GM23338 (cell line): ENCODE data around the gene PRKCD. TPM values are rescaled to one million over a fixed set of nuclear protein-coding genes. Genes with fewer than 3 reads are reported as not detected.

Experiments used
- ATAC-seq: fragments of 200-7000 bp; cut with Tn5 transposase; 3 replicates; pipeline ENCODE4 v1.9.1; 2020
- DNase-seq: peaks from one replicate; pipeline ENCODE4 v3.0.0-alpha.2; 2015; ENCODE audit warnings: low spot score
- H2AFZ ChIP-seq: fragments of 200-600 bp; sonication (generic); 2 replicates; pipeline ENCODE4 v1.8.0; 2016; ENCODE audit warnings: antibody characterized with exemption, mild to moderate bottlenecking, moderate library complexity
- H3F3A ChIP-seq: fragments of 200-600 bp; sonication (generic); replicated peaks from 2 replicates; pipeline ENCODE4 v1.8.0; 2017; ENCODE audit warnings: antibody characterized with exemption, mixed run types, low read depth
- H3K27ac ChIP-seq: fragments of 200-600 bp; sonication (generic); 2 replicates; pipeline ENCODE4 v1.6.1; 2016; ENCODE audit warnings: low read depth
- H3K27me3 ChIP-seq: fragments of 200-600 bp; sonication (generic); 2 replicates; pipeline ENCODE4 v1.8.0; 2016; ENCODE audit warnings: mild to moderate bottlenecking, mixed run types, moderate library complexity; ENCODE audit not compliant: insufficient read depth
- H3K36me3 ChIP-seq: fragments of 200-600 bp; sonication (generic); 2 replicates; pipeline ENCODE4 v1.8.0; 2016; ENCODE audit warnings: mild to moderate bottlenecking; ENCODE audit not compliant: insufficient read depth
- H3K4me1 ChIP-seq: fragments of 200-600 bp; sonication (generic); 2 replicates; pipeline ENCODE4 v1.8.0; 2016; ENCODE audit warnings: mild to moderate bottlenecking, moderate library complexity; ENCODE audit not compliant: insufficient read depth
- H3K4me2 ChIP-seq: fragments of 200-600 bp; sonication (generic); 2 replicates; pipeline ENCODE4 v1.7.1; 2017; ENCODE audit warnings: mixed run types
- H3K4me3 ChIP-seq: fragments of 200-600 bp; sonication (generic); 2 replicates; pipeline ENCODE4 v1.6.1; 2016; ENCODE audit warnings: mixed run types
- H3K79me2 ChIP-seq: fragments of 200-600 bp; sonication (generic); replicated peaks from 2 replicates; pipeline ENCODE4 v1.8.0; 2017; ENCODE audit warnings: mild to moderate bottlenecking; ENCODE audit not compliant: insufficient read depth
- H3K9me2 ChIP-seq: fragments of 200-600 bp; sonication (generic); 2 replicates; pipeline ENCODE4 v1.8.0; 2017; ENCODE audit not compliant: insufficient read depth
- H4K20me1 ChIP-seq: fragments of 200-600 bp; sonication (generic); replicated peaks from 2 replicates; pipeline ENCODE4 v1.8.0; 2017; ENCODE audit warnings: mild to moderate bottlenecking; ENCODE audit not compliant: insufficient read depth
- H3K27ac Mint-ChIP-seq: 2 replicates; pipeline ENCODE4 v1.8.0; 2020; ENCODE audit warnings: inconsistent platforms, mild to moderate bottlenecking, moderate library complexity, mixed read lengths
- H3K27me3 Mint-ChIP-seq: 3 replicates; pipeline ENCODE4 v1.8.0; 2022; ENCODE audit warnings: low read depth, mild to moderate bottlenecking, moderate library complexity, mixed read lengths, inconsistent platforms; ENCODE audit not compliant: insufficient read depth, poor library complexity
- H3K36me3 Mint-ChIP-seq: 3 replicates; pipeline ENCODE4 v1.8.0; 2021; ENCODE audit warnings: low read depth, mild to moderate bottlenecking, inconsistent platforms, moderate library complexity, mixed read lengths
- H3K4me1 Mint-ChIP-seq: 3 replicates; pipeline ENCODE4 v1.8.0; 2020; ENCODE audit warnings: mild to moderate bottlenecking, inconsistent platforms, mixed read lengths
- H3K4me3 Mint-ChIP-seq: 3 replicates; pipeline ENCODE4 v1.8.0; 2021; ENCODE audit warnings: moderate library complexity, mild to moderate bottlenecking, inconsistent platforms, mixed read lengths
- H3K9me3 Mint-ChIP-seq: 3 replicates; pipeline ENCODE4 v1.8.0; 2020; ENCODE audit warnings: moderate library complexity, mild to moderate bottlenecking, inconsistent platforms, mixed read lengths
- CREB1 ChIP-seq: fragments of 250-450 bp; sonication (Bioruptor Pico); IDR thresholded peaks from 2 replicates; pipeline ENCODE4 v1.5.0; 2020; ENCODE audit warnings: low read depth, mild to moderate bottlenecking, moderate library complexity
- EZH2 ChIP-seq: fragments of 200-600 bp; sonication (generic); IDR thresholded peaks from one replicate; pipeline ENCODE4 v1.8.0; 2017; ENCODE audit warnings: antibody characterized with exemption, mild to moderate bottlenecking, low read depth; ENCODE audit not compliant: unreplicated experiment
- NANOG ChIP-seq: IDR thresholded peaks from 2 replicates; pipeline ENCODE4 v1.6.1; 2016; ENCODE audit warnings: antibody characterized with exemption, borderline replicate concordance
- POLR2AphosphoS5 ChIP-seq: IDR thresholded peaks from 2 replicates; pipeline ENCODE4 v1.6.1; 2016; ENCODE audit warnings: antibody characterized with exemption, low read depth
- ZNF114 ChIP-seq: fragments of 250-450 bp; sonication (Bioruptor Pico); IDR thresholded peaks from 2 replicates; pipeline ENCODE4 v1.5.0; 2020; ENCODE audit warnings: mild to moderate bottlenecking, moderate library complexity
- polyA plus RNA-seq: library from polyadenylated mRNA; unstranded; fragments of >200 nt; fragmentation: Nextera tagmentation; extraction: Ambion mirVana; gene quantifications from 2 replicates; pipeline ENCODE4 v1.2.1, GENCODE V29; 2016
- total RNA-seq: library from RNA; depleted of rRNA; stranded (reverse); fragments of >200 nt; shearing (Covaris generic); gene quantifications from 2 replicates; pipeline ENCODE4 v1.2.3, GENCODE V29; 2014
- TF ChIP-seq, protein P1 (sequence below): IDR thresholded peaks from 2 replicates; pipeline ENCODE4 v1.6.1; 2016; ENCODE audit warnings: antibody characterized with exemption
- TF ChIP-seq, protein P2 (sequence below): fragments of 250-450 bp; sonication (Bioruptor Pico); IDR thresholded peaks from 2 replicates; pipeline ENCODE4 v1.5.0; 2020; ENCODE audit warnings: mild to moderate bottlenecking, moderate library complexity

PRKCD gene
- total and polyA plus RNA-seq, 2 experiments from 2014 or later, result 11.3 to 11.8 TPM

DNA sequence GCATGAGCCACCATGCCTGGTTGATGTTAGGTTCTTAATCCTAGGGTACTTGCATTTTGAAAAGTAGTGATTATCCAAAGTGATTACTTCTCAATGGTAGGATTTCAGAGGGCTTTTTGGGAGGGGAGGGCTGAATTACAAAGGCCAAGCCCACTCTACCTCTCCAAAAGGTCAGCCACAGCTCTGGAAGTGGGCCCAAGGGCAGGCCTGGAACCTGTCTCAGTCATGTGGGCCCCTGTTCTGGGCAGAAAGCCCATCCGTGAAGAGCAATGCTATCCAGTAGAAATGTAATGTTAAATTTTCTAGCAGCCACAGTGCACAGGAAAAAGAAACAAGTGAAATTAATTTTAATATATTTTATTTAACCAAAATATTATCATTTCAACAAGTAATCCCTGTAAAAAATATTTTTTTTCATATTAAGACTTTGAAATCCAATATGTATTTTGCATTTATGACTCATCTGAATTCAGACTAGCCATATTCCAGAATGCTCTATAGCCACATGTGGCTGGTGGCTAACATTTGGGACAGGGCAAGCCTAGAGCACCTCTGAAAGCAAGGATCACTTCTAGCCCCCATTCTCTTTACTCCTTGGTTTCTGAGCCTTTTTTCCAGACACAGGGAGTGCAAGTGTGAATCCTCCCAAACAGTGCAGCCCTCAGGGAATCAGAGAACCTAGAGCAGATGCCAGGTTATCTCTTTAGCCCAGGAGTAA lies 47.6 kb upstream of the PRKCD start:
- Histone ChIP-seq H3K4me2 (no peak overlapping the region), H3K79me2 (no peaks in the 10 kb centered on the region), H3K9me2 (no peaks in the 10 kb centered on the region), H3F3A (no peaks in the 10 kb centered on the region), H3K27ac (no peak overlapping the region), H3K36me3 (peaks cover 6% of the 10 kb centered on the region), H3K27me3 (no peaks in the 10 kb centered on the region), H3K4me1 (no peaks in the 10 kb centered on the region; the same call in 1 of the 2 replicates), H2AFZ (no peak overlapping the region), H3K4me3 (no peak overlapping the region), H4K20me1 (no peaks in the 10 kb centered on the region)
- peaks cover 2% of the 10 kb centered on the region for H3K27me3 Mint-ChIP-seq
- TF ChIP-seq EZH2 (no peak), POLR2AphosphoS5 (no peak), CREB1 (CRISPR knock-in tag) (no peak), NANOG (no peak), ZNF114 (CRISPR knock-in tag) (no peak)
- TF ChIP-seq, protein P1, sequence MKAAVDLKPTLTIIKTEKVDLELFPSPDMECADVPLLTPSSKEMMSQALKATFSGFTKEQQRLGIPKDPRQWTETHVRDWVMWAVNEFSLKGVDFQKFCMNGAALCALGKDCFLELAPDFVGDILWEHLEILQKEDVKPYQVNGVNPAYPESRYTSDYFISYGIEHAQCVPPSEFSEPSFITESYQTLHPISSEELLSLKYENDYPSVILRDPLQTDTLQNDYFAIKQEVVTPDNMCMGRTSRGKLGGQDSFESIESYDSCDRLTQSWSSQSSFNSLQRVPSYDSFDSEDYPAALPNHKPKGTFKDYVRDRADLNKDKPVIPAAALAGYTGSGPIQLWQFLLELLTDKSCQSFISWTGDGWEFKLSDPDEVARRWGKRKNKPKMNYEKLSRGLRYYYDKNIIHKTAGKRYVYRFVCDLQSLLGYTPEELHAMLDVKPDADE, result no peak
- TF ChIP-seq, protein P2, sequence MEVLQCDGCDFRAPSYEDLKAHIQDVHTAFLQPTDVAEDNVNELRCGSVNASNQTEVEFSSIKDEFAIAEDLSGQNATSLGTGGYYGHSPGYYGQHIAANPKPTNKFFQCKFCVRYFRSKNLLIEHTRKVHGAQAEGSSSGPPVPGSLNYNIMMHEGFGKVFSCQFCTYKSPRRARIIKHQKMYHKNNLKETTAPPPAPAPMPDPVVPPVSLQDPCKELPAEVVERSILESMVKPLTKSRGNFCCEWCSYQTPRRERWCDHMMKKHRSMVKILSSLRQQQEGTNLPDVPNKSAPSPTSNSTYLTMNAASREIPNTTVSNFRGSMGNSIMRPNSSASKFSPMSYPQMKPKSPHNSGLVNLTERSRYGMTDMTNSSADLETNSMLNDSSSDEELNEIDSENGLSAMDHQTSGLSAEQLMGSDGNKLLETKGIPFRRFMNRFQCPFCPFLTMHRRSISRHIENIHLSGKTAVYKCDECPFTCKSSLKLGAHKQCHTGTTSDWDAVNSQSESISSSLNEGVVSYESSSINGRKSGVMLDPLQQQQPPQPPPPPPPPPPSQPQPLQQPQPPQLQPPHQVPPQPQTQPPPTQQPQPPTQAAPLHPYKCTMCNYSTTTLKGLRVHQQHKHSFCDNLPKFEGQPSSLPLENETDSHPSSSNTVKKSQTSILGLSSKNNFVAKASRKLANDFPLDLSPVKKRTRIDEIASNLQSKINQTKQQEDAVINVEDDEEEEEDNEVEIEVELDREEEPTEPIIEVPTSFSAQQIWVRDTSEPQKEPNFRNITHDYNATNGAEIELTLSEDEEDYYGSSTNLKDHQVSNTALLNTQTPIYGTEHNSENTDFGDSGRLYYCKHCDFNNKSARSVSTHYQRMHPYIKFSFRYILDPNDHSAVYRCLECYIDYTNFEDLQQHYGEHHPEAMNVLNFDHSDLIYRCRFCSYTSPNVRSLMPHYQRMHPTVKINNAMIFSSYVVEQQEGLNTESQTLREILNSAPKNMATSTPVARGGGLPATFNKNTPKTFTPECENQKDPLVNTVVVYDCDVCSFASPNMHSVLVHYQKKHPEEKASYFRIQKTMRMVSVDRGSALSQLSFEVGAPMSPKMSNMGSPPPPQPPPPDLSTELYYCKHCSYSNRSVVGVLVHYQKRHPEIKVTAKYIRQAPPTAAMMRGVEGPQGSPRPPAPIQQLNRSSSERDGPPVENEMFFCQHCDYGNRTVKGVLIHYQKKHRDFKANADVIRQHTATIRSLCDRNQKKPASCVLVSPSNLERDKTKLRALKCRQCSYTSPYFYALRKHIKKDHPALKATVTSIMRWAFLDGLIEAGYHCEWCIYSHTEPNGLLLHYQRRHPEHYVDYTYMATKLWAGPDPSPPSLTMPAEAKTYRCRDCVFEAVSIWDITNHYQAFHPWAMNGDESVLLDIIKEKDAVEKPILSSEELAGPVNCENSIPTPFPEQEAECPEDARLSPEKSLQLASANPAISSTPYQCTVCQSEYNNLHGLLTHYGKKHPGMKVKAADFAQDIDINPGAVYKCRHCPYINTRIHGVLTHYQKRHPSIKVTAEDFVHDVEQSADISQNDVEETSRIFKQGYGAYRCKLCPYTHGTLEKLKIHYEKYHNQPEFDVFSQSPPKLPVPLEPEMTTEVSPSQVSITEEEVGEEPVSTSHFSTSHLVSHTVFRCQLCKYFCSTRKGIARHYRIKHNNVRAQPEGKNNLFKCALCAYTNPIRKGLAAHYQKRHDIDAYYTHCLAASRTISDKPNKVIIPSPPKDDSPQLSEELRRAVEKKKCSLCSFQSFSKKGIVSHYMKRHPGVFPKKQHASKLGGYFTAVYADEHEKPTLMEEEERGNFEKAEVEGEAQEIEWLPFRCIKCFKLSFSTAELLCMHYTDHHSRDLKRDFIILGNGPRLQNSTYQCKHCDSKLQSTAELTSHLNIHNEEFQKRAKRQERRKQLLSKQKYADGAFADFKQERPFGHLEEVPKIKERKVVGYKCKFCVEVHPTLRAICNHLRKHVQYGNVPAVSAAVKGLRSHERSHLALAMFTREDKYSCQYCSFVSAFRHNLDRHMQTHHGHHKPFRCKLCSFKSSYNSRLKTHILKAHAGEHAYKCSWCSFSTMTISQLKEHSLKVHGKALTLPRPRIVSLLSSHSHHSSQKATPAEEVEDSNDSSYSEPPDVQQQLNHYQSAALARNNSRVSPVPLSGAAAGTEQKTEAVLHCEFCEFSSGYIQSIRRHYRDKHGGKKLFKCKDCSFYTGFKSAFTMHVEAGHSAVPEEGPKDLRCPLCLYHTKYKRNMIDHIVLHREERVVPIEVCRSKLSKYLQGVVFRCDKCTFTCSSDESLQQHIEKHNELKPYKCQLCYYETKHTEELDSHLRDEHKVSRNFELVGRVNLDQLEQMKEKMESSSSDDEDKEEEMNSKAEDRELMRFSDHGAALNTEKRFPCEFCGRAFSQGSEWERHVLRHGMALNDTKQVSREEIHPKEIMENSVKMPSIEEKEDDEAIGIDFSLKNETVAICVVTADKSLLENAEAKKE (CRISPR knock-in tag), result no peak
- ATAC-seq (peak; percentile 34), DNase-seq (no peak)
- no peaks in the 10 kb centered on the region for H3K9me3 Mint-ChIP-seq
- H3K4me3 Mint-ChIP-seq, result no peak overlapping the region
- no peak overlapping the region for H3K27ac Mint-ChIP-seq
- H3K36me3 Mint-ChIP-seq, result peaks cover 18% of the 10 kb centered on the region
- H3K4me1 Mint-ChIP-seq, result peaks cover 2% of the 10 kb centered on the region; the same call in 2 of the 3 replicates
